ENCODE results near the gene KCNH2. TPM values are rescaled to one million over a fixed set of nuclear protein-coding genes. Genes with fewer than 3 reads are reported as not detected.

The KCNH2 gene
- total and polyA plus RNA-seq, 2 of the 8 experiments (the other 6 are each of a cell fraction or from before 2014, with no cell fraction given): 8.0 to 15.0 TPM

DNA sequence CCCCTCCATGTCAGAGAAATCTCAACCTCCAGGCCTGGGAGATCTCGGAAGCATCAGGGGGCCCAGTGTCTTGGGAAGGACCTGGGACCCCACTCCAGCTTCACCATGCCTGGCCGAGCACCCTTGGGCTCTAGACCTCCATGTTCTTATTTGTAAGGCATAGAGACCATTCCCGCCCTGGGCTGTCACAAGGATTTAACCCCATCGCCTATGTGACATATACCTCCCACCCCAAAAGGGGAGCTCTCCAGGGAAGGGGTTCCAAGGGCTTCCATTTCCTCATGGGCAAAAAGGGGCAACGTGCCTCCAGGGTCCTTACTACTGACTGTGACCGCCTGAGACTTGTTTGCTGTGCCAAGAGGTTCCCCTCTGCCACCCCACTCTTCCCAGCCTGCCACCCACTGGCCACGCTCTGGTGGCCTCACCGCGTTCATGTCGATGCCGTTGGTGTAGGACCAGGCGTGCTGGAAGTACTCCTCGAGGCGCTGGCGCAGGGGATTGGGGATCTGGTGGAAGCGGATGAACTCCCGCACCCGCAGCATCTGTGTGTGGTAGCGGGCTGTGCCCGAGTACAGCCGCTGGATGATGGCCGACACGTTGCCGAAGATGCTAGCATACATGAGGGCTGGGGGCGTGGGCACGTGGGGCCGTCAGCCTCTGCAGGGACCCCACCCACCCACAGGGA lies 27.5 kb downstream of the KCNH2 start:
- FAIRE-seq (no peak), DNase-seq (ENCODE audit: low read depth in 1 of 2, low spot score in 2 of 2) (no peak)
- Histone ChIP-seq H3K4me1 (replicated peaks in 1 of 4; ENCODE audit: control insufficient read depth in 3 of 4, insufficient read depth in 4 of 4, low read length in 3 of 4) (peaks cover 0 to 42% (median 28%) of the 10 kb centered on the region in 4 experiments; a peak in 6 of 7 replicates), H3K9ac (replicated peaks in 1 of 4; ENCODE audit: extremely low read depth in 1 of 4, low read depth in 3 of 4, low read length in 3 of 4) (no peak overlapping the region), H3K4me3 (ENCODE audit: extremely low read depth in 1 of 4, insufficient read depth in 2 of 4, low read depth in 3 of 4, low read length in 4 of 4) (no peak overlapping the region), H3K23ac (ENCODE audit: insufficient read length) (no peak overlapping the region), H2BK12ac (ENCODE audit: low read depth, low read length) (no peak overlapping the region), H3K23me2 (ENCODE audit: low read depth, low read length) (peaks cover 4% of the 10 kb centered on the region; the same call in 1 of the 2 replicates), H3K9me3 (ENCODE audit: insufficient read depth in 2 of 2, low read depth in 1 of 2, low read length in 1 of 2) (no peaks in the 10 kb centered on the region), H3K27me3 (replicated peaks in 1 of 4; ENCODE audit: control insufficient read depth in 3 of 4, extremely low read depth in 1 of 4, insufficient read depth in 3 of 4, low read length in 3 of 4) (peaks cover 0 to 18% (median 13%) of the 10 kb centered on the region in 4 experiments; a peak in 5 of 7 replicates), H2BK120ac (replicated peaks; ENCODE audit: low read depth, low read length) (no peak overlapping the region), H3K4me2 (ENCODE audit: insufficient read depth in 1 of 2, low read depth in 2 of 2, low read length in 2 of 2) (no peak overlapping the region), H3K79me1 (ENCODE audit: low read depth, low read length) (no peaks in the 10 kb centered on the region), H4K5ac (ENCODE audit: insufficient read length, low read depth, low read length) (no peak overlapping the region), H4K91ac (replicated peaks; ENCODE audit: insufficient read length, low read length) (no peak overlapping the region), H2AK5ac (ENCODE audit: low read depth, low read length) (no peak overlapping the region), H2AFZ (ENCODE audit: low read length) (no peak overlapping the region), H3K4ac (replicated peaks; ENCODE audit: insufficient read length, low read depth, low read length) (no peak overlapping the region), H4K8ac (ENCODE audit: extremely low read depth, insufficient read depth, low read length) (no peak overlapping the region; the same call in 1 of the 2 replicates), H3K56ac (replicated peaks; ENCODE audit: insufficient read length, low read depth, low read length) (no peak overlapping the region), H2BK5ac (ENCODE audit: low read depth, low read length) (no peak overlapping the region), H2BK20ac (ENCODE audit: low read length) (no peak overlapping the region), H3K18ac (ENCODE audit: extremely low read depth, low read length) (no peak overlapping the region), H2BK15ac (ENCODE audit: low read length) (0 out of 2 replicates have a peak overlapping the region, but pooled peaks have one; percentile 16), H3K27ac (ENCODE audit: low read depth, low read length) (no peak overlapping the region), H3K79me2 (ENCODE audit: control insufficient read depth in 1 of 2, insufficient read depth in 2 of 2, low read length in 2 of 2) (no peaks in the 10 kb centered on the region), H4K20me1 (replicated peaks in 1 of 2; ENCODE audit: control insufficient read depth in 1 of 2, insufficient read depth in 2 of 2, low read length in 2 of 2) (no peaks in the 10 kb centered on the region), H3K14ac (ENCODE audit: insufficient read length) (no peak overlapping the region), H3K36me3 (ENCODE audit: control insufficient read depth in 2 of 4, insufficient read depth in 4 of 4, low read length in 3 of 4) (no peaks in the 10 kb centered on the region)
- 93% methylated on average over 27 of the region's 27 CpGs; no CpG with 5 or more reads in 1 of the 2 experiments for WGBS, 2 experiments (ENCODE audit: extremely low coverage in 1 of 2, insufficient coverage in 1 of 2, insufficient read length in 1 of 2, insufficient replicate concordance in 2 of 2, low coverage in 1 of 2, low lambda C conversion rate in 2 of 2, missing lambda C conversion rate in 1 of 2)
- ChIA-PET CTCF (ENCODE audit: partially characterized antibody) (interaction anchor here (0.6 to 3.1 kb wide), 4 partner anchors 9 to 641 kb away, joined by 4 to 15 read pairs (median 7); no protein-coding TSS in a partner anchor), POLR2A (ENCODE audit: partially characterized antibody) (interaction anchor here (0.6 to 1.3 kb wide), 2 partner anchors 27 to 225 kb away, joined by 3 read pairs; no protein-coding TSS in a partner anchor)
- TF ChIP-seq CEBPB (IDR thresholded peaks at IDR 0.05; ENCODE audit: low read depth, low read length) (no peak), KDM4A (IDR thresholded peaks at IDR 0.05; ENCODE audit: low read depth, low read length, severe bottlenecking) (no peak), SP2 (IDR thresholded peaks at IDR 0.05; ENCODE audit: low read length) (no peak), ZNF274 (IDR thresholded peaks at IDR 0.05; ENCODE audit: borderline replicate concordance, extremely low read depth, low read length) (no peak), SP4 (IDR thresholded peaks at IDR 0.05; ENCODE audit: low read length) (no peak), SIX5 (IDR thresholded peaks at IDR 0.05; ENCODE audit: low read depth, low read length) (no peak), MAFK (IDR thresholded peaks at IDR 0.05; ENCODE audit: low read depth, low read length) (no peak), GABPA (IDR thresholded peaks at IDR 0.05; ENCODE audit: borderline replicate concordance, insufficient read depth, low read length) (no peak), TEAD4 (IDR thresholded peaks at IDR 0.05; ENCODE audit: low read depth, low read length) (no peak), SUZ12 (IDR thresholded peaks at IDR 0.05; ENCODE audit: low read length) (no peak)

Measured in H1 (cell line).